Retina (tissue), 1 donor: ENCODE data around the gene SLC17A3.
A peak's percentile ranks its signal among the peaks of the same experiment; 100 is the strongest.

ENCODE experiments used
- DNase-seq: peaks from one replicate; pipeline ENCODE4 v3.0.0-alpha.2; 2016

Gene SLC17A3

GRCh38 chr6:25889877-25890853 is 16.1 kb upstream of the SLC17A3 start:
- peak; percentile 70 for DNase-seq

GRCh38 chr6:25888626-25889025 is 14.6 kb upstream of the SLC17A3 start:
- DNase-seq: no peak

- no peak for DNase-seq
Measured at GRCh38 chr6:25886066-25886465, 12.0 kb upstream of the SLC17A3 start.

- no peak for DNase-seq
Measured at GRCh38 chr6:25883991-25884390, 9.9 kb upstream of the SLC17A3 start.

- no peak for DNase-seq
Measured at GRCh38 chr6:25883536-25883935, 9.5 kb upstream of the SLC17A3 start.

GRCh38 chr6:25882051-25882496 is 8.0 kb upstream of the SLC17A3 start:
- DNase-seq: peak; percentile 9

GRCh38 chr6:25880601-25881000 is 6.6 kb upstream of the SLC17A3 start:
- no peak for DNase-seq

- DNase-seq: no peak
Measured at GRCh38 chr6:25878721-25879322, 4.8 kb upstream of the SLC17A3 start.

- no peak for DNase-seq
Measured at GRCh38 chr6:25875926-25876602, 2.0 kb upstream of the SLC17A3 start.

GRCh38 chr6:25875563-25875905 is 1.5 kb upstream of the SLC17A3 start:
- no peak for DNase-seq

GRCh38 chr6:25874822-25875562 is 949 bp upstream of the SLC17A3 start:
- DNase-seq: no peak

GRCh38 chr6:25872814-25873213 is 1.2 kb downstream of the SLC17A3 start:
- no peak for DNase-seq

- no peak for DNase-seq
Measured at GRCh38 chr6:25869840-25870239, 4.2 kb downstream of the SLC17A3 start.

GRCh38 chr6:25868436-25869183 is 5.4 kb downstream of the SLC17A3 start:
- DNase-seq: no peak

GRCh38 chr6:25866011-25866410 is 8.0 kb downstream of the SLC17A3 start:
- no peak for DNase-seq

- no peak for DNase-seq
Measured at GRCh38 chr6:25863360-25863759, 10.7 kb downstream of the SLC17A3 start.

GRCh38 chr6:25862199-25862598 is 11.8 kb downstream of the SLC17A3 start:
- no peak for DNase-seq

- no peak for DNase-seq
Measured at GRCh38 chr6:25852756-25853155, 21.3 kb downstream of the SLC17A3 start.

GRCh38 chr6:25851961-25852360 is 22.1 kb downstream of the SLC17A3 start:
- DNase-seq: no peak

GRCh38 chr6:25844518-25844917 is 29.5 kb downstream of the SLC17A3 start:
- no peak for DNase-seq

GRCh38 chr6:25842526-25842925 is 31.5 kb downstream of the SLC17A3 start:
- DNase-seq: no peak
